Astrocyte of the cerebellum (primary cell): ENCODE measurements around the gene ABCA6.

ENCODE experiments used
- DNase-seq: peaks from one replicate; pipeline ENCODE4 v3.0.0-alpha.2; 2011; ENCODE audit warnings: low read depth
- H3K4me3 ChIP-seq: 2 replicates; pipeline ENCODE4 v1.5.1; 2011; ENCODE audit warnings: mild to moderate bottlenecking, low read depth, low read length, moderate library complexity
- CTCF ChIP-seq: IDR thresholded peaks from 2 replicates; pipeline ENCODE4 v1.5.1; 2012; ENCODE audit warnings: low read length, low read depth, moderate library complexity, mild to moderate bottlenecking; ENCODE audit errors: missing control alignments
- in situ Hi-C: cut with HindIII; loops from 2 replicates; pipeline ENCODE4 v1.10.0; 2017; ENCODE audit warnings: low sequenced_read_pairs

ABCA6 gene

GRCh38 chr17:69117855-69118784 lies 23.6 kb downstream of the ABCA6 start:
- no peak overlapping the region for H3K4me3 ChIP-seq
- DNase-seq = no peak
- no peak for TF ChIP-seq CTCF
- in situ Hi-C loops = no loop called here

DNA sequence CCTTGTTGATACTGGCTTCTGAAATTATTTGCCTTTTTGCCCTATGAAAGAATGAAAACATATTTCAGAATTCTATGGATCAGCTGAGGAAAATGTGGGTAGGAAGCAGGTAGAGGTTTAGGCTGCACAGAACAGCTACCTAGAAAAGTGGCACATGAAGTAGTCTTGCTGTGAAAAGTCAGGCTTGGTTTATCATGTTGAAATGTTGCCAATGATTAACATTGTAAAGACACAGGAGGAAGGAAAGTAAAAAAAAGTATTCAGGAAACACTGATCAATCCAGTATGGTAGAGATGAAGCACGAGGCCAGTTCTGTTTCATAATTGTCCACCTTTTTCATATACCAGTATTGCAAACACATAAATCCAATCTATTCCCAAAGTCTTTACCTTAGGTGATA lies 29.9 kb downstream of the ABCA6 start:
- in situ Hi-C loops = no loop called here
- no peak for DNase-seq
- H3K4me3 ChIP-seq = no peak overlapping the region
- TF ChIP-seq CTCF = no peak

DNA sequence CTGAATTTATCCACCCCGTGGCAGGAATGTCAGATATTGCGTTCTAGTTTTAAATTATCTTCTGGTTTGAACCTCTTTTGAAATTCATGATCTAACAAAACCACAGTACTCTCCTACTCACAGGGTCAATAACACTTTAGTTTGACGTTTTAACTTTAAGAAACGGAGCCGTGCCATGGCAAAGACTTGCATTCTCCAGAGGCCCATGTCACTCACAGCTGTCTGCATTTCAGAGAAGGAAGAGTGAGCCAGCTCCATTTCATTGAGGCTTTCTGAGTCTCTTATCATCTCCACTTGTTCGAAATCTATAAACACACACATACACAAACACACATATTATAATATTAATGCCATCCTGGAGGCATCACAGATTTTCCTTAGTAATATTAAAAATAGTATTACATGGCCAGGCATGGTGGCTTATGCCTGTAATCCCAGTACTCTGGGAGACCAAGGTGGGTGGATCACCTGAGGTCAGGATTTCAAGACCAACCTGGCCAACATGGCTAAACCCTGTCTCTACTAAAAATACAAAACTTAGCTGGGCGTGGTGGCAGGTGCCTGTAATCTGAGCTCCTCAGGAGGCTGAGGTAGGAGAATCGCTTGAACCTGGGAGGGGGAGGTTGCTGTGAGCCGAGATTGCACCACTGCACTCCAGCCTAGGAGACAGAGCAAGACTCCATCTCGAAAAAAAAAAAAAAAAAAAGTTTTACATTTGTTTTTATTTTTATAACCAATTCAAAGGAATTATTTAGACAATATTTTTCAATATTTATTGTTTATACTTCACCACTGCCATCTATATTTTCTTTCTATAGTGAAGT lies 35.6 kb downstream of the ABCA6 start:
- in situ Hi-C loops = no loop called here
- DNase-seq = no peak
- TF ChIP-seq CTCF = no peak
- no peak overlapping the region for H3K4me3 ChIP-seq

DNA sequence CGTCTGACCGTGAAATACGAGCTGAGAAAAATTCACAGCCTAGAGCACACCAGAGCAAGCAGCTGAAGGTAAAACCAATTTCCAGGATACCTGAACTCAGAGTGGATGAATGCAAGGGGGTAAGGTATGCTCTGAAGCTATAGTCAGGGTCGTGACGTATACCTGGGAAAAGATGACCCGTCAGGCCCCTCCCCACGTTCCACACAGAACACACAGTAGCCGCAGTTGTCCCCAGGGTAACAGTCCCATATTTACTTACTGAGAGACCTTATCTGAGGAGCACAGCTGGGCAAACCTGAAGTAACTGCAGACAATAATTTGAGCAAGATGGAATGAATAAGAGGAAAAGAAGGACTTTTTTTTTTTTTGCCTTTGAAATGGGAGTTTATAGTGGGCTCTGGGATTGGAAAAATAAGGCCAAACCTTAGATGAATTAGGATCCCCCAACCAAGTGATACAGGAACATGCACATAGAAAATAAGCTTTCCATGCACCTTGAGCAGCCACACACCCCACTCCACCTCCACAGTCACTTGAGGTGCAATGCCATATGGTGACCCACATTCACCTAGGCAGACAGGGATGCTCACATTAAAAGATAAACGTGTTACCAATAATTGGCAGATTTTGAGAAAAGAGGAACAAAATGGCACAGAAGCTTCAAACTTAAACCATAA lies 38.0 kb downstream of the ABCA6 start:
- in situ Hi-C loops = no loop called here
- no peak for TF ChIP-seq CTCF
- H3K4me3 ChIP-seq = no peak overlapping the region
- no peak for DNase-seq

- no peak overlapping the region for H3K4me3 ChIP-seq
- no peak for DNase-seq
- in situ Hi-C loops = no loop called here
- no peak for TF ChIP-seq CTCF
Observed at GRCh38 chr17:69098625-69099024, 43.1 kb downstream of the ABCA6 start.

GRCh38 chr17:69096541-69096940 lies 45.2 kb downstream of the ABCA6 start:
- DNase-seq = no peak
- no peak for TF ChIP-seq CTCF
- in situ Hi-C loops = no loop called here
- H3K4me3 ChIP-seq = no peak overlapping the region
